Muscle layer of colon (tissue), 2 donors: ENCODE measurements around the gene SYK.

ENCODE experiments used
- H3K27ac ChIP-seq: one replicate; pipeline ENCODE4 v1.7.0; 2013; ENCODE audit warnings: low read depth, mild to moderate bottlenecking, low read length, moderate library complexity
- H3K27me3 ChIP-seq, 2 donors: one replicate each; pipeline ENCODE4 v1.7.0; 2013; ENCODE audit warnings: low read length in 2 of 2, mild to moderate bottlenecking in 2 of 2; ENCODE audit not compliant: insufficient read depth in 2 of 2, control insufficient read depth in 1 of 2
- H3K36me3 ChIP-seq: one replicate; pipeline ENCODE4 v1.7.0; 2013; ENCODE audit warnings: mild to moderate bottlenecking, low read length; ENCODE audit not compliant: insufficient read depth
- H3K4me1 ChIP-seq: one replicate; pipeline ENCODE4 v1.7.0; 2013; ENCODE audit warnings: mild to moderate bottlenecking, low read length; ENCODE audit not compliant: insufficient read depth
- H3K4me3 ChIP-seq, 2 donors: one replicate each; pipeline ENCODE4 v1.7.0; 2013; ENCODE audit warnings: low read length in 2 of 2, low read depth in 1 of 2, mild to moderate bottlenecking in 1 of 2, moderate library complexity in 1 of 2
- H3K9ac ChIP-seq: one replicate; pipeline ENCODE4 v1.7.0; 2013; ENCODE audit warnings: low read length
- H3K9me3 ChIP-seq: one replicate; pipeline ENCODE4 v1.7.0; 2013; ENCODE audit warnings: mild to moderate bottlenecking, low read length
- donor health status: abdominal sarcoma.
- donor health status: Adenocarcinoma of cecum.

Gene SYK

GRCh38 chr9:90855208-90855902 is 53.7 kb downstream of the SYK start:
- H3K4me3 ChIP-seq = no peak overlapping the region
- H3K36me3 ChIP-seq = no peaks in the 10 kb centered on the region
- H3K27me3 ChIP-seq = no peaks in the 10 kb centered on the region
- no peak overlapping the region for H3K9ac ChIP-seq
- no peak overlapping the region for H3K27ac ChIP-seq
- H3K9me3 ChIP-seq = no peaks in the 10 kb centered on the region
- H3K4me1 ChIP-seq = no peaks in the 10 kb centered on the region

- H3K36me3 ChIP-seq = no peaks in the 10 kb centered on the region
- no peaks in the 10 kb centered on the region for H3K9me3 ChIP-seq
- no peaks in the 10 kb centered on the region for H3K27me3 ChIP-seq
- no peak overlapping the region for H3K9ac ChIP-seq
- no peaks in the 10 kb centered on the region for H3K4me1 ChIP-seq
- no peak overlapping the region for H3K27ac ChIP-seq
- H3K4me3 ChIP-seq = no peak overlapping the region
Observed at GRCh38 chr9:90857091-90857490, 55.5 kb downstream of the SYK start.

- H3K27me3 ChIP-seq = no peaks in the 10 kb centered on the region
- H3K9me3 ChIP-seq = no peaks in the 10 kb centered on the region
- H3K4me1 ChIP-seq = no peaks in the 10 kb centered on the region
- no peak overlapping the region for H3K4me3 ChIP-seq
- no peak overlapping the region for H3K9ac ChIP-seq
- no peaks in the 10 kb centered on the region for H3K36me3 ChIP-seq
- no peak overlapping the region for H3K27ac ChIP-seq
Observed at GRCh38 chr9:90857855-90858254, 56.2 kb downstream of the SYK start.

- Histone ChIP-seq H3K9me3 (no peaks in the 10 kb centered on the region), H3K36me3 (no peaks in the 10 kb centered on the region), H3K4me1 (no peaks in the 10 kb centered on the region)
Observed at GRCh38 chr9:90858457-90858901, 56.9 kb downstream of the SYK start.

GRCh38 chr9:90860382-90860781 is 58.8 kb downstream of the SYK start:
- Histone ChIP-seq H3K4me1 (no peaks in the 10 kb centered on the region), H3K36me3 (no peaks in the 10 kb centered on the region), H3K27ac (no peak overlapping the region)

More at GRCh38 chr9:90858457-90858901, 56.9 kb downstream of the SYK start:
- Histone ChIP-seq H3K9ac (no peak overlapping the region), H3K27me3 (no peaks in the 10 kb centered on the region), H3K4me3 (no peak overlapping the region), H3K27ac (no peak overlapping the region)

GRCh38 chr9:90860826-90861225 is 59.2 kb downstream of the SYK start:
- Histone ChIP-seq H3K4me3 (no peak overlapping the region), H3K9me3 (no peaks in the 10 kb centered on the region), H3K4me1 (no peaks in the 10 kb centered on the region), H3K27me3 (no peaks in the 10 kb centered on the region), H3K27ac (no peak overlapping the region), H3K9ac (no peak overlapping the region), H3K36me3 (no peaks in the 10 kb centered on the region)

More at GRCh38 chr9:90860382-90860781, 58.8 kb downstream of the SYK start:
- Histone ChIP-seq H3K9me3 (no peaks in the 10 kb centered on the region), H3K27me3 (no peaks in the 10 kb centered on the region), H3K9ac (no peak overlapping the region), H3K4me3 (no peak overlapping the region)

- no peaks in the 10 kb centered on the region for H3K9me3 ChIP-seq
- no peaks in the 10 kb centered on the region for H3K4me1 ChIP-seq
- no peaks in the 10 kb centered on the region for H3K27me3 ChIP-seq
- H3K27ac ChIP-seq = no peak overlapping the region
- no peak overlapping the region for H3K4me3 ChIP-seq
- no peak overlapping the region for H3K9ac ChIP-seq
- no peaks in the 10 kb centered on the region for H3K36me3 ChIP-seq
Observed at GRCh38 chr9:90861380-90861779, 59.8 kb downstream of the SYK start.

- Histone ChIP-seq H3K27ac (no peak overlapping the region), H3K9me3 (no peaks in the 10 kb centered on the region), H3K4me3 (no peak overlapping the region), H3K27me3 (no peaks in the 10 kb centered on the region), H3K4me1 (no peaks in the 10 kb centered on the region), H3K9ac (no peak overlapping the region), H3K36me3 (no peaks in the 10 kb centered on the region)
Observed at GRCh38 chr9:90861826-90862740, 60.5 kb downstream of the SYK start.

GRCh38 chr9:90864779-90865178 is 63.2 kb downstream of the SYK start:
- Histone ChIP-seq H3K4me3 (no peak overlapping the region), H3K9me3 (no peaks in the 10 kb centered on the region), H3K27me3 (no peaks in the 10 kb centered on the region), H3K9ac (no peak overlapping the region), H3K27ac (no peak overlapping the region), H3K4me1 (no peaks in the 10 kb centered on the region), H3K36me3 (no peaks in the 10 kb centered on the region)

- no peaks in the 10 kb centered on the region for H3K4me1 ChIP-seq
- H3K9ac ChIP-seq = no peak overlapping the region
- no peak overlapping the region for H3K4me3 ChIP-seq
- H3K9me3 ChIP-seq = no peaks in the 10 kb centered on the region
- no peaks in the 10 kb centered on the region for H3K36me3 ChIP-seq
- no peaks in the 10 kb centered on the region for H3K27me3 ChIP-seq
- H3K27ac ChIP-seq = no peak overlapping the region
Observed at GRCh38 chr9:90867101-90867500, 65.5 kb downstream of the SYK start.

GRCh38 chr9:90868555-90868954 is 66.9 kb downstream of the SYK start:
- no peak overlapping the region for H3K27ac ChIP-seq
- no peaks in the 10 kb centered on the region for H3K4me1 ChIP-seq
- H3K9me3 ChIP-seq = no peaks in the 10 kb centered on the region
- no peaks in the 10 kb centered on the region for H3K36me3 ChIP-seq
- no peak overlapping the region for H3K4me3 ChIP-seq
- no peak overlapping the region for H3K9ac ChIP-seq
- no peaks in the 10 kb centered on the region for H3K27me3 ChIP-seq
